A549 (cell line): Measurements from ENCODE around the gene TBC1D20.
A peak's percentile ranks its signal among the peaks of the same experiment; 100 is the strongest.
"Not testable (repeated sequence)": the region's sequence is repeated elsewhere in the genome, so short reads cannot be mapped to it uniquely, and the experiment has no call there.

Experiments
- BHLHE40 ChIP-seq: IDR thresholded peaks from 2 replicates; pipeline ENCODE4 v1.6.1; 2012; ENCODE audit warnings: low read depth, low read length, inconsistent platforms
- HOXA7 ChIP-seq: fragments of 250-450 bp; sonication (Bioruptor Pico); IDR thresholded peaks from 2 replicates; pipeline ENCODE4 v1.5.0; 2020; ENCODE audit warnings: mild to moderate bottlenecking, moderate library complexity
- JUN ChIP-seq, 2 experiments: fragments of >200 bp; sonication (Bioruptor Twin); formaldehyde crosslinking; IDR thresholded peaks; 2 replicates in 1 of 2; 3 replicates in 1 of 2; pipeline ENCODE4 v1.6.1; 2016 to 2017
- MAFK ChIP-seq: fragments of 450-650 bp; IDR thresholded peaks from 2 replicates; pipeline ENCODE4 v1.6.1; 2014; ENCODE audit not compliant: partially characterized antibody
- POLR2A ChIP-seq: IDR thresholded peaks from 2 replicates; pipeline ENCODE4 v1.6.1; 2012; ENCODE audit warnings: mild to moderate bottlenecking, low read length
- RAD21 ChIP-seq, 2 experiments: fragments of >200 bp in 1 of 2; sonication (Bioruptor Twin) in 1 of 2; formaldehyde crosslinking in 1 of 2; IDR thresholded peaks in 1 of 2; conservative IDR thresholded peaks in 1 of 2; 2 replicates in 1 of 2; 3 replicates in 1 of 2; pipeline ENCODE4 v1.6.1; 2012 to 2018; ENCODE audit warnings: inconsistent platforms in 1 of 2
- ZNF302 ChIP-seq: fragments of 250-450 bp; sonication (Bioruptor Pico); IDR thresholded peaks from 2 replicates; pipeline ENCODE4 v1.9.0; 2021; ENCODE audit warnings: inconsistent platforms, mild to moderate bottlenecking, moderate library complexity
- TF ChIP-seq, protein P1 (sequence below): fragments of >200 bp; sonication (Bioruptor Twin); formaldehyde crosslinking; IDR thresholded peaks from 3 replicates; pipeline ENCODE4 v1.5.1; 2016
- TF ChIP-seq, protein P2 (sequence below): IDR thresholded peaks from 2 replicates; pipeline ENCODE4 v1.6.1; 2012
- TF ChIP-seq, protein P3 (sequence below): fragments of 250-450 bp; sonication (Bioruptor Pico); IDR thresholded peaks from 2 replicates; pipeline ENCODE4 v1.5.0; 2021; ENCODE audit warnings: mild to moderate bottlenecking, moderate library complexity, borderline replicate concordance
- TF ChIP-seq, protein P4 (sequence below): IDR thresholded peaks from 2 replicates; pipeline ENCODE4 v1.6.1; 2012; ENCODE audit warnings: low read depth, borderline replicate concordance

DNA sequence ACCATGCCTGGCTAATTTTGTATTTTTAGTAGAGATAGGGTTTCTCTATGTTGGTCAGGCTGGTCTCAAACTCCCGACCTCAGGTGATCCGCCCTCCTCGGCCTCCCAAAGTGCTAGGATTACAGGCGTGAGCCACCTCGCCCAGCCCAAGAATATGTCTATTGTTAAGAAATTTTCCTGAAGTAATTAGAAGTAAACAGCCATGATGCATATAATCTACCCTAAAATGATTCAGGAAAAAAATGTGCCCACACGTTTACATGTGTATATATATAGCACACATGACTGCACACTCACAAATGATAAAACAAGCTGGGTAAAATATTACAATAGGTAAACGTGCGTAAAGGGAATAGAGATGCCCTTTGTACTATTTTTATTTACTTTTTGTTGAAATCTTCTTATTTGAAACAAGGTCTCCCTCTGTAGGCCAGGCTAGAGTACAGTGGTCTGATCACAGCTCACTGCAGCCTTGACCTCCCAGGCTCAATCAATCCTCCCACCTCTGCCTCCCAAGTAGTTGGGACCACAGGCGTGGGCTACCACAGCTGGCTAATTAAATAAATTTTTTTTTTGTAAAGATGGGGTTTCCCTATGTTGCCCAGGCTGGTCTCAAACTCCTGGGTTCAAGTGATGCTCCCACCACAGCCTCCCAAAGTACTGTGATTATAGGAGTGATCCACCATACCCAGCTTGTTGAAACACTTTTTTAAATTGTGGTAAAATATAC lies 48.2 kb upstream of the TBC1D20 start:
- TF ChIP-seq MAFK; BHLHE40; ZNF302 (CRISPR knock-in tag); POLR2A; HOXA7 (CRISPR knock-in tag); JUN (IDR thresholded peaks at IDR 0.05): not testable (repeated sequence)
- TF ChIP-seq, protein P1, sequence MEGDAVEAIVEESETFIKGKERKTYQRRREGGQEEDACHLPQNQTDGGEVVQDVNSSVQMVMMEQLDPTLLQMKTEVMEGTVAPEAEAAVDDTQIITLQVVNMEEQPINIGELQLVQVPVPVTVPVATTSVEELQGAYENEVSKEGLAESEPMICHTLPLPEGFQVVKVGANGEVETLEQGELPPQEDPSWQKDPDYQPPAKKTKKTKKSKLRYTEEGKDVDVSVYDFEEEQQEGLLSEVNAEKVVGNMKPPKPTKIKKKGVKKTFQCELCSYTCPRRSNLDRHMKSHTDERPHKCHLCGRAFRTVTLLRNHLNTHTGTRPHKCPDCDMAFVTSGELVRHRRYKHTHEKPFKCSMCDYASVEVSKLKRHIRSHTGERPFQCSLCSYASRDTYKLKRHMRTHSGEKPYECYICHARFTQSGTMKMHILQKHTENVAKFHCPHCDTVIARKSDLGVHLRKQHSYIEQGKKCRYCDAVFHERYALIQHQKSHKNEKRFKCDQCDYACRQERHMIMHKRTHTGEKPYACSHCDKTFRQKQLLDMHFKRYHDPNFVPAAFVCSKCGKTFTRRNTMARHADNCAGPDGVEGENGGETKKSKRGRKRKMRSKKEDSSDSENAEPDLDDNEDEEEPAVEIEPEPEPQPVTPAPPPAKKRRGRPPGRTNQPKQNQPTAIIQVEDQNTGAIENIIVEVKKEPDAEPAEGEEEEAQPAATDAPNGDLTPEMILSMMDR = peak; percentile 6; the same call in 1 of the 3 replicates
- TF ChIP-seq, protein P2, sequence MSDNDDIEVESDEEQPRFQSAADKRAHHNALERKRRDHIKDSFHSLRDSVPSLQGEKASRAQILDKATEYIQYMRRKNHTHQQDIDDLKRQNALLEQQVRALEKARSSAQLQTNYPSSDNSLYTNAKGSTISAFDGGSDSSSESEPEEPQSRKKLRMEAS = not testable (repeated sequence)
- TF ChIP-seq, protein P3, sequence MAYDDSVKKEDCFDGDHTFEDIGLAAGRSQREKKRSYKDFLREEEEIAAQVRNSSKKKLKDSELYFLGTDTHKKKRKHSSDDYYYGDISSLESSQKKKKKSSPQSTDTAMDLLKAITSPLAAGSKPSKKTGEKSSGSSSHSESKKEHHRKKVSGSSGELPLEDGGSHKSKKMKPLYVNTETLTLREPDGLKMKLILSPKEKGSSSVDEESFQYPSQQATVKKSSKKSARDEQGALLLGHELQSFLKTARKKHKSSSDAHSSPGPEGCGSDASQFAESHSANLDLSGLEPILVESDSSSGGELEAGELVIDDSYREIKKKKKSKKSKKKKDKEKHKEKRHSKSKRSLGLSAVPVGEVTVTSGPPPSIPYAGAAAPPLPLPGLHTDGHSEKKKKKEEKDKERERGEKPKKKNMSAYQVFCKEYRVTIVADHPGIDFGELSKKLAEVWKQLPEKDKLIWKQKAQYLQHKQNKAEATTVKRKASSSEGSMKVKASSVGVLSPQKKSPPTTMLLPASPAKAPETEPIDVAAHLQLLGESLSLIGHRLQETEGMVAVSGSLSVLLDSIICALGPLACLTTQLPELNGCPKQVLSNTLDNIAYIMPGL (CRISPR knock-in tag) = not testable (repeated sequence)
- TF ChIP-seq RAD21 (conservative IDR thresholded peaks at IDR 0.05 in 1 of 2, IDR thresholded peaks at IDR 0.05 in 1 of 2) = 0 out of 5 replicates have a peak, but pooled peaks of 1 of the 2 experiments have one; percentile 9
- TF ChIP-seq, protein P4, sequence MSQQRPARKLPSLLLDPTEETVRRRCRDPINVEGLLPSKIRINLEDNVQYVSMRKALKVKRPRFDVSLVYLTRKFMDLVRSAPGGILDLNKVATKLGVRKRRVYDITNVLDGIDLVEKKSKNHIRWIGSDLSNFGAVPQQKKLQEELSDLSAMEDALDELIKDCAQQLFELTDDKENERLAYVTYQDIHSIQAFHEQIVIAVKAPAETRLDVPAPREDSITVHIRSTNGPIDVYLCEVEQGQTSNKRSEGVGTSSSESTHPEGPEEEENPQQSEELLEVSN = not testable (repeated sequence)
